HG03097 (cell line): ENCODE data around the gene CCL26.

Experiments
- ATAC-seq: cut with Tn5 transposase; IDR thresholded peaks from one replicate; pipeline ENCODE4 v1.9.1; 2021; ENCODE audit not compliant: unreplicated experiment, low FRiP score

Gene CCL26

GRCh38 chr7:75772081-75773077 lies at the start of gene CCL26:
Gene CCL26, minus strand, starts transcription at chr7:75772211. Its CDS starts 35 bp downstream, at chr7:75772176.
- ATAC-seq: no peak

DNA sequence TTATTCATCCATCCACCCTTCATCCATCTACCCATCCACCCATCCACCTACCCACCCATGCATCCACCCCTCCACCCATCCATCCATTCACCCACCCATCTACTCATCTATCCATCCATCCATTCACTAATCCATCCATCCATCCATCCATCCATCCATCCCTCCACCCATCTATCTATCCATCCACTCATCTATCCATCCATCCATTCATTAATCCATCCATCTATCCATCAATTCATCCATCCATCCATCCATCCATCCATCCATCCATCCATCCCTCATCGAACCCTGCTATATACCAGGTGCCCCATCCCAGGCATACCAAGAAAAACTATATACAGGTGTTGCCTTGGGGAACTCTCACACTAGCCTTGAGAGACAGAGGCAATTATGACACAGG lies 48.7 kb upstream of the CCL26 start:
- ATAC-seq: no peak

GRCh38 chr7:75819711-75820110 lies 47.7 kb upstream of the CCL26 start:
- ATAC-seq: no peak

DNA sequence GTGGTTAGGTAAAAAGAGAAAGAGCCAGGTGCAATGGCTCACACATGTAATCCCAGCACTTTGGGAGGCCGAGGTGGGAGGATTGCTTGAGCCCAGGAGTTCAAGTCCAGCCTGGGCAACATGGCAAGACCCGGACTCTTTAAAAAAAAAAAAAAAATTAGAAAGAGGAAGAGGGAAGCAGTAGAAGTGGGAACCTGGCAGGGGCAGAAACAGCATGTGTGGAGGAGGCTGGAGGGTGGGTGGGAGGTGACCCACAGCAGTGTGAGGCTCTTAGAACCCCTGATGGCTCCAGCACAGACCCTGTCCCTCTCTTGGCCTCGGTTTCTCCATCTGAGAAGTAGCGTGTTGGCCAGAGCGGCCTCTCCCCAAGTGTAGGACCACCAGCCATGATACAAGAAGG lies 46.5 kb upstream of the CCL26 start:
- ATAC-seq: no peak

GRCh38 chr7:75817116-75817515 lies 45.1 kb upstream of the CCL26 start:
- no peak for ATAC-seq

DNA sequence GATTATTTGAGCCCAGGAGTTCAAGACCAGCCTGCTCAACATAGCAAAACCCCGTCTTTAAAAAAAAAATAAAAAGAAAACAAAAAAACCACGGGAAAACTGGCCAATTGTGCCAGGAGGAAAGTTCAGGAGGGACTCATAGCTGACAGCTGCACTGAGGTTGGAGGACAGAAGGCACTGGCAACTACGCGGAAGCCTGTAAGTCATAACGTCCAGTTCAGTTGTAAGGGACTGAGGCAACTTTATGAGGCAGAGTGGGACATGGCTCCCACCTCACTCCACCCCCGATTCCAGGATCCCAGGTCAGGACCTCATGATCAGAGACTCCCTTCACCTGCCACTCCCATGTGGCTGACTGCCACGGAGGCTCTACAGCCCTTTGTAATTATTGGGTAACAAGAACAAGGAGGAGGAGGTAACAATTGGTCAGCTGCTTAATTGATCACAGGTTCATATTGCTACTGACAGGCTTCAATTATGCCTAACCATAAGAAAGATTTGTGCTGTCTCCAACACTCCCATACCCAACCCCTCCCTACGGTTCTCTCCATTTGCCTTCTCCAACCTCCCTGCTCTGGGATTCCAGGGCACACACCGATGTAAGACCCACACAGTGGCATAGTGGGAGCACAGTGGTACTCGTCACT lies 43.5 kb upstream of the CCL26 start:
- ATAC-seq: no peak

- ATAC-seq: no peak
Measured at GRCh38 chr7:75814407-75814947, 42.5 kb upstream of the CCL26 start.

GRCh38 chr7:75813781-75814236 lies 41.8 kb upstream of the CCL26 start, which contains the start of gene CCL24:
Gene CCL24, minus strand, starts transcription at chr7:75813806. Its CDS starts 91 bp downstream, at chr7:75813715.
- ATAC-seq: no peak

DNA sequence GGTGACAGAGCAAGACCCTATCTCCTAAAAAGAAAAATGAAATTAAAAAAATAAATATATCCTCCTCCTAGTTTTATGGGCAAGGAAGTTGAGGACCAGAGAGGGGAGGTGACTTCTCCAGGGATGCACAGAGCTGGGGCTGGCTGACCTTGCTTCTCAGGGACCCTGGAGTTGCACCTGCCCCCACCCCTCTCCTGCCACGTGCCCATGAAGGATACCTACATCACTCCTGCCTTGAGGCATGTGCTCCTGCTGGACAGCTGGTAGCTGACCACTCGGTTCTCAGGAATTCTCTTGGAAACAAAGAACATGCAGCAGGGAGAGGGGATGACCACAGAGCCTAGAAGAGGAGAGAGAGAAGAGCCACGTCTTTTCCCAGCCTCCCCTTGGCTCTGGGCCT lies 41.1 kb upstream of the CCL26 start:
- no peak for ATAC-seq

- ATAC-seq: no peak
Measured at GRCh38 chr7:75811894-75812678, 40.1 kb upstream of the CCL26 start.

- no peak for ATAC-seq
Measured at GRCh38 chr7:75809396-75809795, 37.4 kb upstream of the CCL26 start.

GRCh38 chr7:75808106-75808505 lies 36.1 kb upstream of the CCL26 start:
- no peak for ATAC-seq

- no peak for ATAC-seq
Measured at GRCh38 chr7:75807452-75807851, 35.4 kb upstream of the CCL26 start.

DNA sequence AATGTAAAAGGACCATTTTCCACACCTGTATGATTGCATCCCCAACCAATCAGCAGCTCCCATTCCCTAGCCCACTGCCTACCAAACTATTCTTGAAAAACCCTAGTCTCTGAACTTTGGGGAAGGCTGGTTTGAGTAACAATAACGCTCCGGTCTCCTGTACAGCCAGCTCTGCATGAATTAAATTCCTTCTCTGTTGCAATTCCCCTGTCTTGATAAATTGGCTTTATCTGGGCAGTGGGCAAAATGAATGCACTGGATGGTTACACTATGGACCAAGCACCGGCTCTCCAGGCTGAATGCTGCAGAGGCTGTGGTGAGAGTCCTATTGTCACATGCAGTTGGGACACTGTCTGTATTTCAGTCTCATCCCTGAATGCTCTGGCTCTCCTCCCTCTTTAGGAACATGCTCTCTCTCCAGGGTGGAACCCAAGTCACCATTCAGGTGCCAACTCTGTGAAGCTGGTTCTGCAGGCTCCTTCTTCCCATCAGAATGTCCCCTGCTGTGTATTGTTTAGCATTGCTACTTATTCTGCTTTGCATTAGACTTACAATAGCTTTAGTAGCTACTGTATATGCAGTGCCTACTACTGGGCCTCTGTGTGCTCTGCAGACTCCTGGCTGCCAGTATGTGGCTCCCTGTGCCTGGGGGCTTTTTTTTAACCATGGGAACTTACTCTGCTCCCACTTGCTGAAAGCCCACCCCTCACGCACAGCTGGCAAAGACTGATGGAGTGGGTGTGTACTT lies 34.7 kb upstream of the CCL26 start:
- ATAC-seq: no peak

GRCh38 chr7:75804705-75805104 lies 32.7 kb upstream of the CCL26 start:
- no peak for ATAC-seq

GRCh38 chr7:75804004-75804403 lies 32.0 kb upstream of the CCL26 start:
- ATAC-seq: no peak

DNA sequence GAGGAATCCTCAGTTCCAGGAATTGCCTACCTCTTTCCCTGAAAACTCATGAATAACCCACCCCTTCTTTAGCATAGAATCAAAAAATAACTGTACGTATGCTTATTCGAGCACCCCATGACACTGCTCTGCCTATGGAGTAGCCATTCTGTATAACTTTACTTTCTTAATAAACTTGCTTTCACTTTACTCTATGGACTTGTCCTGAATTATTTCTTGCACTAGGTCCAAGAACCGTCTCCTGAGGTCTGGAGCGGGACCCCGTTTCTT lies 30.5 kb upstream of the CCL26 start:
- no peak for ATAC-seq

DNA sequence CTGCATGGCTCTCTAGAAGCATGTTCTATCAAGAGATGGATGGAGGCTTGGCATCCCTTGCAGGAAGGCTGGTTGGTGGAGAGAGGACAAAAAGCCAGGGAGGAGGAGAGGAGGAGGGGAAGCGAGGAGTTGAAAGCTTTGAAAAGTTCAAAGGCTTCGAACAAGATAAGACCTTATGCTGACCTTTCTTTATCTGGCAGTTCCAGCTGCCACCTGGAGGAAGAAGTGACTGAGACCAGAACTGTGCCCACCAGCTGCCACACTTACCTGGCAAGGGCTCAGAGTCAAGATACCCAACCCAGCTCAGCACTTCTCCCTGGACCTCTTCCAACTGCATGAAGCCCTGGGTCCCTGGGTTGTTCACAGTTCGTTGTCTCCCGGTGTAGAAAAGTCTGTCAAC lies 26.8 kb upstream of the CCL26 start:
- ATAC-seq: no peak

GRCh38 chr7:75796420-75796819 lies 24.4 kb upstream of the CCL26 start:
- ATAC-seq: no peak

- ATAC-seq: no peak
Measured at GRCh38 chr7:75795831-75796285, 23.8 kb upstream of the CCL26 start.
